CD4-positive, alpha-beta T cell treated with Interleukin-6 for 4 hours (primary cell): Measurements from ENCODE around the gene ANGEL2.

Source experiments
- DNase-seq: peaks from one replicate; pipeline ENCODE4 v3.0.0-alpha.2; 2020; ENCODE audit warnings: mixed read lengths

ANGEL2 gene

DNA sequence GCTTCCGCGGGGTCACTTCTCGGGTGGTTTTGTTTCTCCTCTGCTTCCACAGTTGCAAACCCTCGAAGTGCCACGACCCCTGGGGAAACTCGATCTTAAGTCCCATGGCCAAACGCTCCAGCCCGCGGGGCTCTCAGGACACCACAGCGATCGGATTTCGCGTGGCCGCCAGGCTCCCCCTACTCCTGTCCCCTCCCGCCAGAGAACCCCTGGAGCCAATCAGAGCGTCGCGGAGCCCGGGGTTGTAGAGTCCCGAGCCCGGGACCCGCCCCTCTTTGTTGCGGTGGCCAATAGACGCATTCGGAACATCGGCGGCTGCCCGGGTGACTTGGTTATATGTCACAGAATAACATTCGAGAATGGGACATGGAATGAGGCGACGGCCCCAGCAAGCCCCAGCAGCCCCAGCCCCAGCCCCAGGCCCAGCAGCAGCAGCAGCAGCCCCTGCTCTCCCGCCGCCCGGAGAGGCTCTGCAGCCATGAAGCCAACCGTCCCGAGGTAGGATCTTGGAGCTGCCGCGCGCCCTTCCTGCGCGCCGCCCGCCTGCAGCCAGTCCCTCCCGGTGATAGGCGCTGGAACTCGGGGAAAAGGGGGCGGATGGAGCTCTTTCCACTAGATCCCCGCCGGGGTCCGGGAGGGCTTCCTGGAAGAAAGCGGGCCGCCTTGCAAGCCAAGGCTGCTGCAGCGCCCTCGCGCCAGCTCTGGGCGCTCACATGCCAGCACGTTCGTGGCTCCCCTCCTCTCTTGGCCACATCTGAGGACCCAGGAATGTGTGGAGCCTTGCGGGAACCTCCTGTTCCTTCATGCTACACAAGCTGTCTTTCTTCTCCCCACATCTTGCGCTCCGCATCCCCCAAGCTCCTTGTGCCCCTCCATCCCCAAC lies 65.2 kb downstream of the ANGEL2 start, which contains the start of gene VASH2:
VASH2 (plus strand) TSS at position 299 of the 883 bp plus-strand sequence. CDS start 1,002 bp downstream, outside the sequence.
- DNase-seq, result peak; percentile 57

DNA sequence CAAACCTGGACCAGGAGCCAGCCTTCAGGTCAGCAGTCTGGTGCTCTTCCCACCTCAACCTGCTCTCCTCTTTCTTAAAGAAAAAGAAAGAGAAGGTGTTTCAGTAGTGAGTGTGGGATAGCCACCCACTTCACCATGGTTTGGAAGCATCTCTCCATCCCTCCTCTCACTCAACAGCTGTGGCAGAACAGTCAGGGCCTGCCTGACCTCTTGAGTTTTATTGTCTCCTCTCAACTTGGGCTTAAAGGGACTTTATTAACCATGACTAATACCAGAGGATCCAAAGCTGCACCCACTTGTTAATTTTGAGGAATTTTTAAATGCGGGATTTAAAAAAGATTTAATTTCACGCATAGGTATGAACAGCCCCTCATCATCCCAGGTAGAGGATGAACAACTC lies 65.9 kb downstream of the ANGEL2 start:
- DNase-seq, result no peak

DNA sequence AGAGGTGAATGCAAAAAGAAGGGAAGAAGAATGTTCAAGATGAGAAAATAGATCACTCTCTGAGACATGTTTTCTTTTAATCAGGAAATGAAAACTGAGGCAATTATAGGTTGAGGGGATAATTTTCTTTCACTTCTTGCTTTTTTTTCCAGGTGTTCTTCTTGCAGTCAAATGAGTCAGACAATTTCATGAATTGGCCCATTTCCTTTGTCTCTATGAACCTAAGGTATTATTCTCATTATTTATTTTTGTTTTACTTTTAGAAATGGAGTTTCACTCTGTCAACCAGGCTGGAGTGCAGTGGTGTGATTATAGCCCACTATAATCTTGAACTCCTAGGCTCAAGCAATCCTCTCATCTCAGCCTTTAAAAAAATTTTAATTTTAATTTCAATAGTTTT lies 68.8 kb downstream of the ANGEL2 start:
- no peak for DNase-seq

DNA sequence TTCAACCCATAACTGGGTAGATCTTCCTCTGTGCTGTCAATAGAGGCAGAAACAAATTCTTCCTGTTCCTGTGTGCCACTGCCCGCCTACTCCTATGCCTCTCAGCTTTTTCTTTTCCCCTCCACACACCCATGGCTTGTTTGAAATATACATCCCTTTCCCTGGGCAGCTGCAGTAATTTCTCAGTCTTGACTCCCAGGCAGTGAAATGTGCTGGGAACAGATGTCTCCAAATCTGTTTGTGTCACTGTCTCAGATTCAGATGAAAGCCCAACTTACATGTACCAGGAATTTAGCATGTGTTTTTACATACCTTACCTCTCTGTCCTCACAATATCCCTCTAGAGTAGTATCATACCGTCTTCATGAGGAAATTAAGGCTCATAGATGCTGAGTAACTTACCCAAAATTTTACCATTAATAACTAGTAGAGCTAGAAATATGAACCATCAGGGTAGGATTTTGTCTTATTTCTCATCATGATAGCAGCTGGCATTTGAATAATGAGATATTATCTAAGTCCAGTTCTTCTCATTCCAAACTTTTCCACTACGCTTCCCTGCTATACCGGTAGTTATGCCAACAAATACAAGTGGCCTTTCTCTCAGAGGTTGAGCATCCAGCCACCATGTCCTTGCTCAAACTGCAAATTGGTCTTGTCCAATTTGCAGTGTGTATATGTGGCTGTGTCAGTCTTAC lies 70.1 kb downstream of the ANGEL2 start:
- no peak for DNase-seq

DNA sequence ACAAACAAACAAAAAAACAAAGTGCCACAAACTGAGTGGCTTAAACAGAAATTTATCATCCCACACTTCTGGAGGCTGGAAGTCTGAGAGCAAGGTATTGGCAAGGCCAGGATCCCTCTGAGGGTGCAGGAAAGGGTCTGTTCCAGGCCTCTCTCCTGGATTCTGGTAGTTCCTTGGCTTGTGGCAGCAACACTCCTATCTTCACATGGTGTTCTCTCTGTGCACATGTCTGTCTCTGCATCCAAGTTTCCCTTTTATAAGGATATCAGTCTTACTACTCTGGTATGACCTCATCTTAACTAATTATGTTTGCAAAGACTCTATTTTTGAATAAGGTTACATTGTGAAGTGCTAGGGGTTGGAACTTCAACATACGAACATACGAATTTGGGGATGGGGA lies 70.6 kb downstream of the ANGEL2 start:
- DNase-seq, result no peak

DNA sequence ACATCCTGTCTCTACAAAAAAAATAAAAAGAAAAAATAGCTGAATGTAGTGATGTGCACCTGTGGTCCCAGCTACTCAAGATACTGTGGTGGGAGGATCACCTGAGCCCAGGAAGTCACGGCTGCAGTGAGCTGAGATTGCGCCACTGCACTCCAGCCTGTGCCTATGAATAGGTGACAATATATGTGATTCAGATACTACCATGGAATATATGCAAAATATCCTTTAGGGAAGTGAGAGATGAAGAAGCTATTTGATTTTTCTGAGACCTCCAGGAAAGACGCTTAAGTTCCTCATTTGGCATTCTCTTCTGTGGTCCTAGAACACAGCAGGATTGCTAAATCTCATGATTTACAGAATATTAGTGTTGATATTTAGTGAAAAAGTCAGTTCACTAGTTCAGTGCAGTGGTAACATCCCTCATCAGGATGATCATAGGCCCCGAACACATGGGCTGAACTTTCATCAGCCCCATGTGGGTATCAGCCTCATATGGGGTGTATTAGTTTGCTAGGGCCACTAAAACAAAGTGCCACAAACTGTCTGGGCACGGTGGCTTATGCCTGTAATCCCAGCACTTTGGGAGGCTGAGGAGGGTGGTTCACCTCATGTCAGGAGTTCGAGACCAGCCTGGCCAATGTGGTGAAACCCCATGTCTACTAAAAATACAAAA lies 71.3 kb downstream of the ANGEL2 start:
- DNase-seq, result no peak

DNA sequence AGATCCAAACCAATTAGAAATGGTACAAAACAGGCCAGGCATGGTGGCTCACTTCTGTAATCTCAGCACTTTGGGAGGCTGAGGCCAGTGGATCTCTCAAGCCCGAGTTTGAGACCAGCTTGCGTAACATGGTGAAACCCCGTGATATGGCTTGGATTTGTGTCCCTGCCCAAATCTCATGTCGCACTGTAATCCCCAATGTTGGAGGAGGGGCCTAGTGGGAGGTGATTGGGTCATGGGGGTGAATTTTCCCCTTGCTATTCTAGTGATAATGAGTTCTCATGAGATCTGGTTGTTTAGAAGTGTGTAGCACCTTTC lies 72.3 kb downstream of the ANGEL2 start:
- DNase-seq, result no peak

DNA sequence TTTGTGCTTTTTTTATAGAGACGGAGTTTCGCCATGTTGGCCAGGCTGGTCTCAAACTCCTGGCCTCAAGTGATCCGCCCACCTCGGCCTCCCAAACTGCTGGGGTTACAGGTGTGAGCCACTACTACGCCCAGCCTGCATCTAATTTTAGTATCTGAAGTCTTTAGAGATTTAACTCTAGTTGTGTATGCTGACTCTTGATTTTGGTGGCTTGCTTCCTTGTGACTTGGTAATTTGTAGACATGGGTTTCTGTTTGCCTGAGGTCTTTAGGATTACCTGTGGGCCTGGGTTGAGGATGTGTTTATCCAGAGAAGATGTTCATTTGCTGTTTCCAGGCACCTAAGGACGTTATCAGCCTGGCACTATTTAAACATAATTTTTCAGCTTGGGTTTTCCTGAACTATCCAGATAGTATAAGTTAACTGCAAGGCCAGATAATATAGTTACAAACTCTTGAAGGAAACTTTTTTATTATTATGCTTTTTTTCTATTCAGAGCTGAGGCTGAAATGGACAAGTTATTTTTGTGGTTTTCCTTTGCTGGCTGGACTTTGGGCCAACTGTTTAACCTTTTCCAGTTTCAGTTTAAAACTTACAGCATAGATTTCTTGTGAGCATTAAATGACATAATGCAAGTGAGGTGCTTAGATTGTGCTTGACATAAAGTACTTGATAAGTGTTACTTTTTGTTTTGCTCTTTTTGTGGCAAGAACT lies 72.8 kb downstream of the ANGEL2 start:
- DNase-seq, result no peak
